Left lung (tissue), 10 donors: ENCODE data around the gene SIRT6. TPM values are rescaled to one million over a fixed set of nuclear protein-coding genes. Genes with fewer than 3 reads are reported as not detected.
A peak's percentile ranks its signal among the peaks of the same experiment; 100 is the strongest.
"Not testable (repeated sequence)": the region's sequence is repeated elsewhere in the genome, so short reads cannot be mapped to it uniquely, and the experiment has no call there.

Experiments
- ATAC-seq: fragments of 200-7000 bp; cut with Tn5 transposase; one replicate; pipeline ENCODE4 v1.9.1; 2020; ENCODE audit warnings: moderate library complexity
- DNase-seq, 4 donors: peaks; one replicate each; pipeline ENCODE4 v3.0.0-alpha.2; 2013 to 2020
- H3K27ac ChIP-seq, 2 donors: fragments of 200-600 bp; sonication (generic) in 1 of 2; one replicate each; pipeline versions ENCODE4 v1.5.0 to v1.8.0; 2020 to 2021
- H3K27me3 ChIP-seq, 2 donors: fragments of 200-600 bp; sonication (generic) in 1 of 2; one replicate each; pipeline versions ENCODE4 v1.5.0 to v1.8.0; 2020 to 2021
- H3K36me3 ChIP-seq, 2 donors: fragments of 200-600 bp; sonication (generic) in 1 of 2; one replicate each; pipeline versions ENCODE4 v1.5.0 to v1.8.0; 2020 to 2021
- H3K4me1 ChIP-seq, 2 donors: fragments of 200-600 bp; one replicate each; pipeline ENCODE4 v1.8.0; 2021
- H3K4me3 ChIP-seq, 2 donors: fragments of 200-600 bp; sonication (generic) in 1 of 2; one replicate each; pipeline versions ENCODE4 v1.5.0 to v1.8.0; 2020 to 2021; ENCODE audit warnings: mild to moderate bottlenecking in 1 of 2
- H3K9me3 ChIP-seq, 2 donors: fragments of 200-600 bp; sonication (generic) in 1 of 2; one replicate each; pipeline versions ENCODE4 v1.5.0 to v1.8.0; 2020 to 2021
- CTCF ChIP-seq, 2 donors: fragments of 200-600 bp; sonication (generic) in 1 of 2; IDR thresholded peaks; one replicate each; pipeline versions ENCODE4 v1.5.0 to v1.8.0; 2021; ENCODE audit warnings: antibody characterized with exemption in 2 of 2
- intact Hi-C, 2 donors: fragments of 100-400 bp; cut with DNase I; formaldehyde crosslinking; loops; one replicate each; pipeline versions ENCODE4 v1.11.2 to v1.14.2; 2022
- polyA plus RNA-seq, 6 donors: library from polyadenylated mRNA; unstranded; fragments of 120-200 nt; gene quantifications; one replicate each; pipeline ENCODE4 v1.2.1, GENCODE V29; 2013; ENCODE audit not compliant: insufficient read length in 6 of 6
- total RNA-seq, 2 donors: library from RNA; stranded (reverse); fragmentation: NEBNext Ultra II Directional; extraction: Animal tissue kit (Norgen Biotek cat#: 25700); gene quantifications; one replicate each; pipeline ENCODE4 v1.2.1, GENCODE V29; 2021
- donor health status: DM: no; HTN: yes; CAD: no.
- donor health status: DM: no; HTN: no; CAD: no.

SIRT6 gene
- total and polyA plus RNA-seq, 8 donors: 17.8 to 24.7 (median 20.2) TPM

- no peaks in the 10 kb centered on the region for H3K36me3 ChIP-seq
- no peak overlapping the region for H3K27ac ChIP-seq
Observed at GRCh38 chr19:4228765-4229178, 46.4 kb upstream of the SIRT6 start.

GRCh38 chr19:4227771-4228170, 45.4 kb upstream of the SIRT6 start:
- Histone ChIP-seq H3K27ac (no peak overlapping the region), H3K4me1 (peaks cover 2 to 14% of the 10 kb centered on the region in 2 donors), H3K27me3 (peaks cover 0 to 63% of the 10 kb centered on the region in 2 donors), H3K9me3 (no peaks in the 10 kb centered on the region), H3K36me3 (no peaks in the 10 kb centered on the region), H3K4me3 (no peak overlapping the region)
- intact Hi-C loops: no loop called here
- ATAC-seq (no peak), DNase-seq (no peak)
- TF ChIP-seq CTCF (IDR thresholded peaks at IDR 0.05): no peak

More at GRCh38 chr19:4228765-4229178, 46.4 kb upstream of the SIRT6 start:
- no peak for TF ChIP-seq CTCF (IDR thresholded peaks at IDR 0.05)
- ATAC-seq (no peak), DNase-seq (no peak)
- Histone ChIP-seq H3K27me3 (peaks cover 0 to 73% of the 10 kb centered on the region in 2 donors), H3K9me3 (no peaks in the 10 kb centered on the region), H3K4me3 (peak overlapping the region in 1 of 2 donors; percentile 24), H3K4me1 (peaks cover 2 to 14% of the 10 kb centered on the region in 2 donors)
- intact Hi-C loops: no loop called here

- H3K4me1 ChIP-seq: peaks cover 2 to 14% of the 10 kb centered on the region in 2 donors
- H3K27ac ChIP-seq: no peak overlapping the region
- no peaks in the 10 kb centered on the region for H3K9me3 ChIP-seq
- intact Hi-C loops: no loop called here
- H3K36me3 ChIP-seq: no peaks in the 10 kb centered on the region
- no peak overlapping the region for H3K4me3 ChIP-seq
- DNase-seq: no peak
- ATAC-seq: no peak
- TF ChIP-seq CTCF (IDR thresholded peaks at IDR 0.05): no peak
- peaks cover 0 to 45% of the 10 kb centered on the region in 2 donors for H3K27me3 ChIP-seq
Observed at GRCh38 chr19:4225885-4226284, 43.5 kb upstream of the SIRT6 start.

- intact Hi-C loops: no loop called here
- peaks cover 0 to 31% of the 10 kb centered on the region in 2 donors for H3K27me3 ChIP-seq
Observed at GRCh38 chr19:4224470-4224869, 42.1 kb upstream of the SIRT6 start.

GRCh38 chr19:4220188-4220587, 37.8 kb upstream of the SIRT6 start:
- intact Hi-C loops: no loop called here
- Histone ChIP-seq H3K27me3 (no peaks in the 10 kb centered on the region), H3K27ac (no peak overlapping the region), H3K36me3 (no peaks in the 10 kb centered on the region), H3K4me1 (no peaks in the 10 kb centered on the region), H3K9me3 (no peaks in the 10 kb centered on the region), H3K4me3 (no peak overlapping the region)
- no peak for ATAC-seq
- no peak for DNase-seq
- TF ChIP-seq CTCF (IDR thresholded peaks at IDR 0.05): no peak

More at GRCh38 chr19:4224470-4224869, 42.1 kb upstream of the SIRT6 start:
- H3K4me1 ChIP-seq: peaks cover 2 to 10% of the 10 kb centered on the region in 2 donors
- no peak overlapping the region for H3K27ac ChIP-seq
- H3K4me3 ChIP-seq: no peak overlapping the region
- DNase-seq (no peak), ATAC-seq (no peak)
- TF ChIP-seq CTCF (IDR thresholded peaks at IDR 0.05): no peak
- no peaks in the 10 kb centered on the region for H3K9me3 ChIP-seq
- no peaks in the 10 kb centered on the region for H3K36me3 ChIP-seq

GRCh38 chr19:4218523-4218922, 36.2 kb upstream of the SIRT6 start:
- intact Hi-C loops, H3K4me3 ChIP-seq, H3K36me3 ChIP-seq, H3K27ac ChIP-seq, ATAC-seq, DNase-seq, H3K4me1 ChIP-seq, H3K9me3 ChIP-seq, H3K27me3 ChIP-seq: not testable (repeated sequence)
